HG03175 (cell line): ENCODE results near the gene CCDC124.
"Not testable (repeated sequence)": the region's sequence is repeated elsewhere in the genome, so short reads cannot be mapped to it uniquely, and the experiment has no call there.

Experiments
- ATAC-seq: cut with Tn5 transposase; IDR thresholded peaks from one replicate; pipeline ENCODE4 v1.9.1; 2021; ENCODE audit warnings: mild to moderate bottlenecking, moderate library complexity; ENCODE audit not compliant: unreplicated experiment

CCDC124 gene

GRCh38 chr19:17977488-17977887 is 44.7 kb downstream of the CCDC124 start:
- no peak for ATAC-seq

GRCh38 chr19:17981611-17982010 is 48.8 kb downstream of the CCDC124 start:
- ATAC-seq, result no peak

GRCh38 chr19:17982430-17982829 is 49.6 kb downstream of the CCDC124 start:
- no peak for ATAC-seq

DNA sequence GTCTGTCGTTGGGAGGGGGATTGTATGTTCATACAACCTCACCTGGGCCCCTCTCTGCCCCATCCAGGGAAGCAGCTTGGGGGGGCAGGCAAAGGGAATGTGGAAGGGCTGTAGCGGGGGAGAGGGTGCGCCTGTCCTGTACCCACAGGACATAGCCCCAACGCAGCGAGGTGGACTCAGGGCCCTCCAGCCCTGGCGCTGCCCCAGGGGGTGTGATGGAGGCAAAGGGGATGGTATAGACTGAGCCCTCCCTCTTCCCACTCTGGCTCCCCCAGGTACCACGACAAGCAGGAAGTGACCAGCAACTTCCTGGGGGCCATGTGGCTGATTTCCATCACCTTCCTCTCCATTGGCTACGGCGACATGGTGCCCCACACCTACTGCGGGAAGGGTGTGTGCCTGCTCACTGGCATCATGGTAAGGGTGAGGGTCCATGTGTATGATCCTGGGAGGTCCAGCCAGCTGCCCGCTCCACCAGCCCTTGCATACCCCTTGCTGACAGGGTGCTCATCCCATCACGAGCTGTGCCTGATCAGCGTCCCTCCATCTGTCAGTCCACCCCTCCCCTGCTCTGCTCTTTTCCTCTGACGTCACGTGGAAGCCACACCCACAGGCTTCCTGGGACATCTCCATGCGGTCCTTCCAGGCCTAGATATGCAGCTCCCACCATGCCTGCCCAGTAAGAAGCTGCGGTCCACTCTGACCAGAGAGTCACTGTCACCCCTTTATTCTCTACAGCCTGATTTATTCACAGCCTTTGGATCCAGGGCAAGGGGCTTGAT is 52.4 kb downstream of the CCDC124 start:
- no peak for ATAC-seq

DNA sequence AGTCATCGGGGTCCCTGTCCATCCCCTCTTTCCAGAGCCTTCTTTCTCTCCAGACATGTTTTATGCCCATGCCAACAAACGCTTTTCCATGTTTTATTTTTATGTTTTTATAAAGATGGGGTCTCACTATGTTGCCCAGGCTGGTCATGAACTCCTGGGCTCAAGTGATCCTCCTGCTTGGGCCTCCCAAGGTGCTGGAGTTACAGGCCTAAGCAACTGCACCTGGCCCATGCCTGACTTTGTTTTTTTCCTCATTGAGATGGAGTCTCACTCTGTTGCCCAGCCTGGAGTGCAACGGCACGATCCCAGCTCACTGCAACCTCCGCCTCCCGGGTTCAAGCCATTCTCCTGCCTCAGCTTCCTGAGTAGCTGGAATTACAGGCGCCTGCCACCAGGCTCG is 53.8 kb downstream of the CCDC124 start:
- not testable (repeated sequence) for ATAC-seq

GRCh38 chr19:17988161-17988560 is 55.3 kb downstream of the CCDC124 start:
- ATAC-seq, result no peak

- ATAC-seq, result no peak
These were observed 56.7 kb downstream of the CCDC124 start for GRCh38 chr19:17989425-17990094.

DNA sequence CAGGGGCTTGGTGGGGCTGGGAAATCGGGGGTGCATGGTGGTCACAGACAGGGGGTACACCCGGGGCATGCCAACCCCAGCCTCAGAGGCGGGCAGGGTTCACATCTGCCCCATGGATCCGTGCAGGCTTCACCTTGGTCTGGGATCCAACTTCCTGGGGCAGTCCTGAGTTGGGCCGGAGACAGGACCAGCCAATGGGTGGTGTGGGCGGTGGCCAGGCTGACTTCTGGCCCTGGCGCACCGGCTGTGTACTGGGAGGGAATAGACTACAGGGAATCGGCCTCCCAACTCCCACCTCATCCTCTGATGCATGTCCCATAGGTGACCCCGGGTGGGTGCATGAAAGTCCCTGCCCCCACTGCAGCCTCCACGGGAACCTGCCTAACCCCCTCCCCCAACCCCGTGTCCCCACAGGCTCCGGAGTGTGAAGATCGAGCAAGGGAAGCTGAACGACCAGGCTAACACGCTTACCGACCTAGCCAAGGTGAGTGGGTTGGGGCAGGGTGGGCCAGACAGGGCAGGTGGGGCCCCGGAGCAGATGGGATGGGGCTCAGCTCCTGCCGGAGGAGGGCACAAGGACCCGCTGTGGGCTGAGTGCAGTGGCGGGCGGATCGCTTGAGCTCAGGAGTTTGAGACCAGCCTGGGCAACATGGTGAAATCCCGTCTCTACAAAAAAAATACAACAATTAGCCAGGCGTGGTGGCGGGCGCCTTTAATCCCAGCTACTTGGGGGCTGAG is 60.4 kb downstream of the CCDC124 start:
- ATAC-seq, result no peak
